Measurements from ENCODE around the gene GPR158.

GPR158 gene

DNA sequence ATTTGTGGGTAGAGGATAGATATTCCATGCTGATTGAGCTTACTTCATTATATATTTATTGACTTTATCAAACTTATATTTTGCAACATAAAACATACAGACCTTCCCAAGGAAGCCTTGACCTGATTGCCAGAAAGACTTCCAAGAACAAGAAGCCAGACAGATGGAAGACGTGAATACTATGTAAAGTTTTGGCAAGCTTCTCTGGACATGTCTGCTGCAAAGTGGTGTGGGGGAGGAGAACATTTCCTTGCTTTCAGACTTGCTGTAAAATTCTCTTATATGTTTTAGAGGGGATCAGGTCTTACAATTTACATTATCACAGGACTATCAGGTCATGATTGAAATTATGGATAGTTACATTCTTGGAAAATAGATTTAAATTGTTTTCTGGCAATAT is 23.4 kb downstream of the GPR158 start:
- no peak for DNase-seq

DNA sequence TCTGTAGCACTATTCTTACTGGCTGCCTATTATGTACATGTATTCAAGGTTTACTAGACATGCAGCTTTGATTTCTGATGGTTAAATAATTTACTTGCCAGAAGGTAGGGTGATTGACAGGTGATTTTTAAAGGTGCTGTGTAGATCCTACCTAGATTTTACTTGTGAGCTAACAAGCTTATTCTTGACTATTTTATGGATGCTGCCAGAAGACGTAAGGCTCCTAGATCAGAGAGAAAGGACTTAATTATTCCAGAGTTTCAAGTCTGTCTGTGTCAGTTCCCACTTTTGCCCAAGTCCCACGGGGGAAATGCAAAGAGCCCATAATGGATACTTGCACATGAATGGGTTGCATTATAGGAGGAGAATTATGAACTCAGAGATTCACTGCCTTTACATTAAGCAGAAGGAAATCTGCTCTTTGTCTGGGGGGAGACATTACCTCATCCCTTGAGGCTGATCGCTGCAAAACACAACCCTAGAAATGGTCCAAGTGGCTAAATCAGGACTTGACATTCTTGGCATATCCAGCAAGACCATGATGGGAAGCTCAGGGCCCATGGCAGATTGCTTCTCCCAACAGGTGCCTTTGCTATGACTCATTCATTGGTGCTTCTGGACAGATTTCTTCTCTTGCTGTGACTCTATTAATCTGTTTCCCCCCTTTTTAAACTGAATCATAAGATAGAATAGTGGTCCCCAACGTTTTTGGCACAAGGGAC is 32.1 kb downstream of the GPR158 start:
- DNase-seq, result no peak

GRCh38 chr10:25209618-25210017 is 34.8 kb downstream of the GPR158 start:
- no peak for DNase-seq

- no peak for DNase-seq
Observed at GRCh38 chr10:25210265-25210664, 35.5 kb downstream of the GPR158 start.

GRCh38 chr10:25220156-25220555 is 45.4 kb downstream of the GPR158 start:
- no peak for DNase-seq

- no peak for DNase-seq
Observed at GRCh38 chr10:25222085-25222660, 47.4 kb downstream of the GPR158 start.

DNA sequence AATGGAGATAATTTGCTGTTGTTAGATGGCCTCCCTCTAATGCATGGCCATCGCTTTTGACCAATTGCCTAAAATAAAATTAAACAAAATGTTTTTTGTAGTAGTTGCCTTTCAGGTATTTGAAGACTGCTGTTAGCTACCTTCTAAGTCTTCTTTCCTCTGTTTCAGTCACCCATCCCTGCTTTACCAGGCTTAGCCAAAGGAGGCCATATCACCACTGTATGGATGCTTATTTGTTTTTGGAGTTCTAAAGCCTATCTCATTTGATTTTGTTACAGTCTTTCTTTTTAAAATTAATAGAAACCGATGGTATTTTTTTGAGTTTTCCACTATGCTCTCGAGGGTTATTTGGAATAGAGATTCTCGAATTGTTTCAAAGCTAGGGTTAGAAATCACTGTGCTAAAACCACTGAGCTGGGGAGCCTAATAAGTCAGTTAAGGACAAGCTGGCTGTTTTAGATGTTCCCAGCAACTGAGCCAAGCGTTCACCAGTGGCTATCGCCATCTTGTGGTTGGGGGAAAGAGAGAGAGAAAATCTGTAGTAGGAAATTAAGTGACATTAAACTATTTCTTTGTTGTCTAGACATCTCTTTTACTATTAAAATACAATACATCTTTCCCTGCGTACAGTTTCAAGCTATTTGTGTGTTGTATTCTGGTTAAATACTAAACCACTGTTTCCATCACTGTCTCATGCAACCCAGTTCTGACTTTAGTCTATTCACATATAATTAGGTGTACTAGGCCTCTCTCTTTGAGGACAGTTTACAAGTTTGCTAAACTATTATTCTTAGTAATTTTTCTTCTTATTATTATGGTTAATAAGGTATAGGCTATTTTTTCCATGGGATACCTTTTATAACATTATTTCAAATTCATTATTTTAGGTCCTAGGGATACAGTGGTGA is 52.2 kb downstream of the GPR158 start:
- DNase-seq, result no peak

- no peak for DNase-seq
Observed at GRCh38 chr10:25231751-25232150, 57.0 kb downstream of the GPR158 start.

DNA sequence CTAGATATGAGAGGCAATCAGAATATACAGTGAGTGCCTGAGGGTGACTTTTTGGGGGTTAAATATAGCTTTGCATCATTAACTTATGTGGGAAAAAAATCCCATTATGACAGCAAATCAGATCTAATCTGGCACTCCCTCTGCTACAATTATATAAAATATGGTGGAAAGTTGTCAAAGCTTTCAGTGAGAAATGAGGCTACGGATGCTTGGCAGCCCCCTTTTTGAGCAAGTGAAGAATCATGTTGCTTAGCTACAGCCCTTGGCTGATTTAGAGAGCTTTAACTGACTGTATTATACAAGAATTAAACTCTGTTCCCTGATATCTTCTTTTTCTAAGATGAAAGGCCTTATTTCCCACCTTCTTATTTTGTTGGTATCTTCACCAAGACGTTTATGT is 57.4 kb downstream of the GPR158 start:
- no peak for DNase-seq

GRCh38 chr10:25245165-25245564 is 70.4 kb downstream of the GPR158 start:
- DNase-seq, result no peak

DNA sequence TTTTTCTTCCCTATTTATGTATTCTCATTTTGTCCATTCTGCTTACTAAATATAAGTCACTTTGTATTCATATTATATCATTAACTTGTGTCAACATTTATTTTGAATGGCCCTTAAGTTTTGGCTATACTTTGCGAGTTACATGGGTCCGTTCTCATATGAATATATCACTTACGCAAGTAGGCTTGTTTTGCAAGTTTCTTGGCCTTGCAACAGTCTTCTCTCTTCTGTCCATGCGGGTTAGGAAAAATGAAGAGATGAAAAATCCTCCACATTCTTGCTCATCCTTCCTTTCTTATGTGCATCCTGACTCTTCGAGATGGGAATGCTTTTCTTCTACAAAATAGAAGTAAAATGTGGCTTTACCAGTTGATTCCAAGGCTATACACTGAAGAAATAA is 82.8 kb downstream of the GPR158 start:
- no peak for DNase-seq

- DNase-seq, result no peak
Observed at GRCh38 chr10:25261110-25261509, 86.3 kb downstream of the GPR158 start.

DNA sequence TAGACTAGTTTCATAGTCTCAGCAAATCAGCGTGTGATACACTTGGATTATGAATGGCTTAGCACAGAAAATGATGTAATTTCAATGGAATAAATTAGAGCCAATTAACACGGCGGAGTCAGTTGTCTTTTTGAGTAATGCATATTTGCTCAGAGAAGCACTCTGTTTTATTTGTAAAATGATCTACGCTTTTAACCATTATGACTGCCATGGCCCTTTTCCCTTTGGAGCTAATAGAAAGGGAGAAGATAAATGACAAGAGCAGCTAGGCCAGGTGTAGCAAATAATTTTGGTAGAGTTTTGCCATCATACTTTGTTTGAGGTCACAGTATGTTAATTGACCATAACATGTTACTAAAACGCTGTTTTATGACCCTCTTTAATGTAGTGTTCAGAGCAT is 86.8 kb downstream of the GPR158 start:
- no peak for DNase-seq

DNA sequence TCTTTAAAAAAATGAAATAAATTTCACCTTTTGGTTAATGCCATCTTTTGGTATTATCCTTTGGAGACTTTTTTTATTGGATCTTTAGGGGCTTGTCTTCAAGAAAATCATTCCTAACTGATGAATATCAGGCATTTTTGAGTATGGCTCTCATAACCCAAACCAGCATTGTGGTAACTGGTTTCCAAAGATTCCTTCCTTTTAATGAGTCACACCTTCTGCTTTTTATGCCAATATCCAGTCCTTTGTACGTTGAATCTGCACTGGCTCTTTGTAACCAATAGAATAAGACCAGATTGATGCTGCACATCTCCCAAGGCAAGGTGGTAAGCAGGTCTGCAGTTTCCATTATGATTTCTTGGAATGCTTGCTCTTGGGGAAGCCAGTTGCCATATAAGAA is 89.1 kb downstream of the GPR158 start:
- DNase-seq, result no peak

DNA sequence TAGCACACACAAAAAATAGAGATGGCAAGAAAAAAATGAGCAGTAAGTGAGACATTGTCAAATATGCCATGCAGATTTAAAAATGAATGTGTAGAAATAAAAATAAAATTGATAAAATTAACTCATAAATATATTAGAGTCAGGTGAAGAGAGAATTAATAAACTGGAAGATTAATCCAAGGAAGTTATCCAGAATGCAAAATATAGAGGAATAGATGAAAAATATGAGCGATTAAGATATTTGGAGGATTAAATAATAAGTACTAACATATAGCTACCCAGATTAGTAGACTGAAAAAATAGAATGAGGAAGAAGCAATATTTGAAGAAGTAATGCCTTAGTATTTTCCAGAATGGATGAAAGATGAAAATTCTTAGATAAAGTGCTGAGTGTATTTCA is 103.4 kb downstream of the GPR158 start:
- DNase-seq, result no peak

DNA sequence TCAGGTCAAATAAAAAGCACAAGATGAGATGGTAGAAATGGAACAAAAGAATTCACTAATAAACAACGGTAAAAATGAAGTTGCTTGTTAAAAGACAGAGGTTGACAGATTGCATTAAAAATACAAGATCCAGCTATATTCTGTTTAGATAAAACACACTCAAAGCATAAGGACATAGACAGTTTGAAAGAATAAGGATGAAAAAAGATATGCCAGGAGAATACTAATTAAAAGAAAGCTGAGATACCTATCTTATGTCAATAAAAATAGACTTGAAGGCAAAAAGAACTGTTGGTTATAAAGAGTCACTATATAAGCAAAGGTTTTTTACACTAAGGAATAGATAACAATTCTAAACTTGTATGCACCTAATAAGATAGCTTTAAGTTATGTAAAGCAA is 105.3 kb downstream of the GPR158 start:
- no peak for DNase-seq

GRCh38 chr10:25280573-25280972 is 105.8 kb downstream of the GPR158 start:
- DNase-seq, result no peak

DNA sequence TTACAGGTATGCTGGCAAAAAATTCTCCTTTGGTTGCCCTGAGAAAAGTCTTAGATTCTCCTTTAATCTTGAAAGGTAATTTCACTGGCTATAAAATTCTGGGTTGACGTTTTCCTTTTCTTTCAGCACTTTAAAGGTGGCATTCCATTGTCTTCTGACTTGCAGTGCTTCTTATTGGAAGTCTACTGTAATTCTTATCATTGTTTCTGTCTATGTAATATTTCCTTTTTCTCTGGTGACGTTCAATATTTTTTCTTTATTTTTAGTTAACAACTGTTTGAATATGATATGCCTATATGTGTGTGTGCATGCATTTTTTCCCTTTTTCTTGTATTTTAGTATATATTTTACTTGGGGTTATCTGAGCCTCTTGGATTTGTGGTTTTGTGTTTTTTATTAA is 111.0 kb downstream of the GPR158 start:
- no peak for DNase-seq

DNA sequence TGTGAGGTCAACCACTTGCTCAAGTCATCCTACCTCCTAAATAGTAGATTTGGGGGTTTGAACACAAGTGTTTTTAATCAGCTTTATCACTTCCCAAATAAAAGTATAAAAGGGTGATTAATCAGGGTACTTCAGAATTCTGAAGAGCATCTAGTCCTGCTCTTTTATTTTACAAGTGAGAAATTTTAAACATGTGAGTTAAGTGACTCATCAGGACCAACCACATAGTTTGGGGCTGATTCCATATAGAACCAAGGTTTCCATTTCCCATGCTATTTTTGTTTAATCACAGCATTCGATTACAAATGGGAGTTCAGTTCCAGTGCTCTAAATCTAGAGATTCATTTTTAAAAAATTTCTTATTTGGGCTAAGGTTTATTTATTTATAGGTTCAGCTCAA is 113.4 kb downstream of the GPR158 start:
- no peak for DNase-seq

GRCh38 chr10:25294032-25294926 is 119.5 kb downstream of the GPR158 start:
- DNase-seq, result no peak

DNA sequence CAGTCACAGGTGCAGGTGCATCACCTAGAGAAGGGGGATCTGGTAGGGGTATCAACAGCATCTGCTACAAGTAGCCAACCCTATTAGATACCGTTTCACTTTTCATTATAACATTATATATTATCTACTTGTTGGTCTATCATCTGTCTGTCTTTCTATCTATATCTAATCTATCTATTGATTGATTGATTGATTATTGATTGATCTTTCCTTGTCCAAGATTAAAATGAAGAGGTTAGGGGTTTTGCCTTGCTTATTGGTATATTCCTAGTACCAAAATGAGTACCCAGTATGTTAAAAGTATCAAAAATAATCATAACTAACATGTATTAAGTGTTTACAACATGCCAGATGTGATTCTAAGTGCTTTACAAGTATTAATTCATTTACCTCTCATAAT is 121.5 kb downstream of the GPR158 start:
- no peak for DNase-seq

- no peak for DNase-seq
Observed at GRCh38 chr10:25297466-25297865, 122.7 kb downstream of the GPR158 start.

DNA sequence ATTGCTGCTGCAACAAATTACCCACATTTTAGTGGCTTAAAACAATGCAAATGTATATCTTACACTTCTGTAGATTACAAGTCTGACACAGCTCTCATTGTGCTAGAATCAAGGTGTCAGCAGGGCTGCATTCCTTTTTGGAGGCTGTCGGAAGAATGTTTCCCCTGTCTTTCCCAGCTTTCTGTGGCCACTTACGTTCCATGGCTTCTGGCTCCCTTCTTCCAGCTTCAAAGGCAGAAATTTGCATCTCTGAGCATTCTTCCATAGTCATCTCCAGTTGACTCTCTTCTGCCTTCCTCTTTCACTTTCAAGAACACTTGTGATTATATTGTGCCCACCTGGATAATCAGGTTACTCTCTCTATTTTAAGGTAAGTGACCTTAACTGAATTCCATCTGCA is 125.3 kb downstream of the GPR158 start:
- DNase-seq, result no peak
